Right ventricle myocardium superior (tissue), 1 donor: ENCODE data around the gene CASP9. TPM values are rescaled to one million over a fixed set of nuclear protein-coding genes. Genes with fewer than 3 reads are reported as not detected.

Experiments
- ATAC-seq: fragments of 200-7000 bp; cut with Tn5 transposase; one replicate; pipeline ENCODE4 v1.9.1; 2020; ENCODE audit warnings: mild to moderate bottlenecking; ENCODE audit not compliant: poor library complexity
- DNase-seq: peaks from one replicate; pipeline ENCODE4 v3.0.0-alpha.2; 2020
- intact Hi-C: fragments of 100-400 bp; cut with DNase I; formaldehyde crosslinking; loops from one replicate; pipeline ENCODE4 v1.11.2; 2022
- total RNA-seq: library from RNA; stranded (reverse); fragmentation: NEBNext Ultra II Directional; extraction: Animal tissue kit (Norgen Biotek cat#: 25700); gene quantifications from one replicate; pipeline ENCODE4 v1.2.1, GENCODE V29; 2021
- donor health status: DM: no; HTN: yes; CAD: no; lungs with severe emphysema.

CASP9 gene
- total RNA-seq, 1 donor from 2014 or later, result 13.6 TPM

GRCh38 chr1:15455522-15455921 is 68.5 kb downstream of the CASP9 start:
- DNase-seq (no peak), ATAC-seq (no peak)
- intact Hi-C loops, result no loop called here

GRCh38 chr1:15454256-15454655 is 69.8 kb downstream of the CASP9 start:
- no peak for ATAC-seq
- intact Hi-C loops, result no loop called here

GRCh38 chr1:15453734-15454133 is 70.3 kb downstream of the CASP9 start:
- no peak for ATAC-seq
- DNase-seq, result no peak
- intact Hi-C loops, result no loop called here

More at GRCh38 chr1:15454256-15454655, 69.8 kb downstream of the CASP9 start:
- no peak for DNase-seq

- DNase-seq (no peak), ATAC-seq (no peak)
- intact Hi-C loops, result no loop called here
These were observed 71.0 kb downstream of the CASP9 start for GRCh38 chr1:15452866-15453571.

- DNase-seq, result no peak
- ATAC-seq, result no peak
- intact Hi-C loops, result no loop called here
These were observed 71.8 kb downstream of the CASP9 start for GRCh38 chr1:15452216-15452615.

GRCh38 chr1:15451014-15451722 is 72.8 kb downstream of the CASP9 start:
- intact Hi-C loops, result no loop called here
- ATAC-seq (no peak), DNase-seq (no peak)

- intact Hi-C loops, result no loop called here
- no peak for DNase-seq
- no peak for ATAC-seq
These were observed 74.4 kb downstream of the CASP9 start for GRCh38 chr1:15449567-15449966.

GRCh38 chr1:15448877-15449462 is 75.0 kb downstream of the CASP9 start:
- no peak for ATAC-seq
- intact Hi-C loops, result no loop called here
- DNase-seq, result no peak

- intact Hi-C loops, result no loop called here
- no peak for DNase-seq
- no peak for ATAC-seq
These were observed 77.8 kb downstream of the CASP9 start for GRCh38 chr1:15446212-15446611.

GRCh38 chr1:15445390-15446122 is 78.5 kb downstream of the CASP9 start:
- no peak for DNase-seq
- intact Hi-C loops, result no loop called here
- ATAC-seq, result no peak

GRCh38 chr1:15444468-15445389 is 79.3 kb downstream of the CASP9 start:
- DNase-seq (no peak), ATAC-seq (no peak)
- intact Hi-C loops, result no loop called here

GRCh38 chr1:15443281-15443680 is 80.7 kb downstream of the CASP9 start:
- DNase-seq (no peak), ATAC-seq (no peak)
- intact Hi-C loops, result no loop called here

GRCh38 chr1:15442759-15443158 is 81.3 kb downstream of the CASP9 start:
- DNase-seq, result no peak
- intact Hi-C loops, result no loop called here
- ATAC-seq, result no peak

GRCh38 chr1:15442119-15442518 is 81.9 kb downstream of the CASP9 start:
- intact Hi-C loops, result no loop called here
- DNase-seq (no peak), ATAC-seq (no peak)

Other genes starting within 250 kb of the CASP9 start
- 11.6 TPM for gene EFHD2, start 114.3 kb downstream of the CASP9 start, total RNA-seq
- not detected for gene CTRC, start 85.8 kb downstream of the CASP9 start, total RNA-seq
- not detected for gene CELA2A, start 67.5 kb downstream of the CASP9 start, total RNA-seq
- gene CELA2B, start 48.1 kb downstream of the CASP9 start, total RNA-seq, result not detected
- gene DNAJC16, start 2.6 kb upstream of the CASP9 start, total RNA-seq, result 16.6 TPM
- gene AGMAT, start 60.8 kb upstream of the CASP9 start, total RNA-seq, result 0.11 TPM
- gene DDI2, start 93.2 kb upstream of the CASP9 start, total RNA-seq, result 19.4 TPM
- gene PLEKHM2, start 160.1 kb upstream of the CASP9 start, total RNA-seq, result 81.7 TPM
- gene SLC25A34, start 212.0 kb upstream of the CASP9 start, total RNA-seq, result 54.3 TPM
- not detected for gene TMEM82, start 218.3 kb upstream of the CASP9 start, total RNA-seq
- gene FBLIM1, start 234.6 kb upstream of the CASP9 start, total RNA-seq, result 99.1 TPM